HG02763 (cell line): ENCODE results near the gene ZNF286A.
"Not testable (repeated sequence)": the region's sequence is repeated elsewhere in the genome, so short reads cannot be mapped to it uniquely, and the experiment has no call there.

Source experiments
- ATAC-seq: cut with Tn5 transposase; IDR thresholded peaks from one replicate; pipeline ENCODE4 v1.9.1; 2021; ENCODE audit warnings: mild to moderate bottlenecking, moderate library complexity; ENCODE audit not compliant: unreplicated experiment

ZNF286A gene

DNA sequence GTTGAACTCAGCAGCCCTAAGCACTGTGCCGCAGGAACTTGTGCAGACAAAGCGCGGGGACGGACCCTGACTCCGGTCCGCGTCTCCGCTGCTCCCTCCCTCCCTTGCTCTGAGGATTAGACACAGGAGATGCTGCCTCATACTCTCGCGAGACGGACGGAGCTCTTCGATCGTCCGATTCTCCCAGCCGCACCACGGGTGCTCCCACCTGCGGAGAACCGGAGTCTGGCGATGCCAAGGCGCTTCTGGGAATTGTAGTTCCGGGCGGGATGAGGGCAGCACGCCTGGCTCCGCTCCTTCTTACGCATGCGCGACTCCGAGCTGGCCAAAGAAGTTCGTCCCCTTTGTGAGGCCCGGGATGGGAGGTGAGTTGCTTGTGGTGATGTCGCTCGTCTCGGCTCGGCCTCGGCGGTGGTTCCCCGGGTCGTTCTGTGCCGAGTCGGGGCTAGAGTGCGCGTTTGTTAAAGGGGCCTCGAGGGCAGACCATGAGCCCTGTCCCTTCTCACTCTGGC lies at the start of gene ZNF286A:
ZNF286A (plus strand) TSS at position 340 of the 512 bp plus-strand sequence. CDS start 578 bp downstream, outside the sequence.
- peak; percentile 96 for ATAC-seq

DNA sequence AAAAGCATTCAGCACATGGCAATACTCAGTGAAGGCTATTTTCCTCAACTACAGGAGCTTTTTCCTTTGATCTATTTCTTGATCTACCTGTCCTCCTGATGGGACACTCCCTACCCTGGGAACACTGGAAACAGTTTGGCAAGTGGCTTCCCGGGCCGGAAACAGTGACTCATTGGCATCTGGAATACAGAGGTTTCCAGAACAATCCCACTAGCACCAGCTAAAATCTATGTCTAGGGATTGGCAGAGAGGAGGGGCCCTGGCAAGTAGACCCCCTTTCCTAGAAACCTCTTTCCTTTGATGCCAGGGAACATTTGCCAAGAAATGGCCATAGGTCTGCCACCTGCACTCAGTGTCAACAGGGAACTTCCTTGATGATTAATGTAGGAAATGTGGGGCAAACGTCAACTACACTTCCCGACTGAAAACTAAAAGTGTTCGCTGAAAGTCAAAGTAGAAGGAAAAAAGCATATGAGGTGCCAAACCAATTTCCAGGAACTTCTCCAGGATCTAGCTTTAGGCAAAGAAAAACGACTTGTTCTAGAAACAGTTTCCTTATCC lies 49.6 kb upstream of the ZNF286A start:
- ATAC-seq = no peak

DNA sequence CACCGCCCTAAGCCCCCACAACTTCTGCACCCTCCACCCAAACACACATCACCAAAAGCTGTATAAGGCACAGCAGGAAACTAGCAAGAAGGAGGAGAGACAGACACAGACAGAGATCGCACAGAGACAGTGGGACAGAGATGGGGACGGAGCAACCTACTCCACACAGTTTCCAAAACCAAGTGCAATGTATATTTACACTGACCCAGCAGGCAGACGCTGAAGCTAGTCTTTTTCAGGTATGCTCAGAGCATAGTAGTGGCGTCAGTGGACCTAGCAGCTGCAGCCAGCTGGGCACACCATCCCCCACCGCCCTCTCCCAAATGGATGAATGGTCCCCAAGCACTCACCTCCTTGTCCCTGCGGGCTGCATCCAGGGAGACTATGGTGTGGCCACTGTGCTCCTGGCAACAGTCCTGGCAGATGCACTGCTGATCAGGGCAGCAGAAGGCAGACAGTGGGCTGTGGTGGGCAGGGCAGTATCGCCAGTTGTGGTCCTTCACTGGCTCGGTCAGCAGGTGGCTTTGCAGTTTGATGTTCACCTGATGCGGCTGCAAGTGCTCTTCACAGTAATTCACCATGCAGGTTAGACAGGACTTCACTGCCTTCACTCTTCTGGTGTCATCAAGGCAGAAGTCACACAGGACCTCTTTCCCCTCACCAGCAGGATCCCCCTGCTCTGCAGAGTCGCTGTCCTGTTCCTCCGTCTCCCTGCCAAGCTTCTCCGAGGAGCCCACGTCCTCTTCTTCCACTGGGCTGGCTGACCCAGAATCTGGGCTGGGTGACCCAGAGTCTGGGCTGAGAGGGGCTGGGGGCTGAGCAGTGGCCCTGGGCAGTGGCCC lies 48.6 kb upstream of the ZNF286A start:
- no peak for ATAC-seq

DNA sequence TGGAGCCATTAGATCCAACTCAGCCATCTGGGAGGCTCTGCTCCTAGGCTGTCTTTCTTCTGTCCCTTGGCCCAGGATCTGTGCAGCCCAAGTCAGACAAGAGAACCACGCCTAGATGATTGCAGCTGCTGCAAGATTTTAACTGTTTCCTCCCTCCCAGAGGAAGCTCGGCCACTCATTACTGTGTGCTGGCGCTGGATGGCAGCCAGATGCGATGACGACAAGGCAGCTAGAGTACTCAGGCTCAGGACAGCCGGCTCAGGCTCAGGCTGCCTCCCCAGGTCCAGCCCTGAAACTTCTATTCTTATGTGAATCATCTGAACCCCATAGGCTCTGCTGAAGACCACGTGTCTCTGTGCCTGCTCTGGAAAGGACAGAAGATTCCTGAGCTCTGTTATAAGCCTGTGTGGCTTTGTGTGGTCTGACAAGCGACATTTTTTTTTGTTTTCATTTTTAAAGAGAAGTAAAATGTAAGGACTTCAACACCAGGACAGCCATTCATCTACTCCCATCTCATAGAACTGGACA lies 47.9 kb upstream of the ZNF286A start:
- ATAC-seq = peak; percentile 47

DNA sequence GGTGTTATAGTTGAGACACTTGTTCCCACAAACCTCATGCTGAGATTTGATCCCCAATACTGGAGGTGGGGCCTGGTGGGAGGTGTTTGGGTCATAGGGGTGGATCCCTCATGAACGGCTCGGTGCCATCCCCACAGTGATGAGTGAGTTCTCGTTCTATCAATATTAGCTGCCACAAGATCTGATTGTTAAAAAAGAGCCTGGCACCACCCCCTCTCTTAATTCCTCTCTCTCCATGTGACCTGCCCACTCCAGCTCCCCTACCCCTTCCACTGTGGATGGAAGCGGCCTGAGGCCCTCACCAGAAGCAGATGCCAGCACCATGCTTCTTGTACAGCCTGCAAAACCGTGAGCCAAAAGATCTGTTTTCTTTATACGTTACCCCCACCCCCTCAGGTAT lies 46.6 kb upstream of the ZNF286A start:
- no peak for ATAC-seq

DNA sequence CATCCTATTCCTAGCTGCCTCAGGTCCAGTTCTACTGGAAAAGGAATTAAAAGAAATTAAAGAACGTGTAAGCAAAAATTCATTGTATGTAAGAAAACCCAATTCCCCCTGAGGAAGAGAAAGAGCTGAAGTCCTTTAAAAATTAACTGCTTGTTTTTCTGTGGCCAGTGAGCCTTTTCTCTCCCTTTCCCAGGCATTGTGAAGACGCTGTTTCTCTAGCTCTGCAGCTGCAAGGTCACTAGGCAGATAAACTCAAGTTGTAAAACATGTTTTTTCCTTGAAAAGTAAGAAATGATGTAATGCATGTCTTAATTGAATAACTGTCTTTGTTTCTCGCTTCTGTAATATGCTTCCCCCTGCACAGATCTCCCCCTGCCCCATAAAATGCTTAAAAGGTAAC lies 45.2 kb upstream of the ZNF286A start:
- not testable (repeated sequence) for ATAC-seq

DNA sequence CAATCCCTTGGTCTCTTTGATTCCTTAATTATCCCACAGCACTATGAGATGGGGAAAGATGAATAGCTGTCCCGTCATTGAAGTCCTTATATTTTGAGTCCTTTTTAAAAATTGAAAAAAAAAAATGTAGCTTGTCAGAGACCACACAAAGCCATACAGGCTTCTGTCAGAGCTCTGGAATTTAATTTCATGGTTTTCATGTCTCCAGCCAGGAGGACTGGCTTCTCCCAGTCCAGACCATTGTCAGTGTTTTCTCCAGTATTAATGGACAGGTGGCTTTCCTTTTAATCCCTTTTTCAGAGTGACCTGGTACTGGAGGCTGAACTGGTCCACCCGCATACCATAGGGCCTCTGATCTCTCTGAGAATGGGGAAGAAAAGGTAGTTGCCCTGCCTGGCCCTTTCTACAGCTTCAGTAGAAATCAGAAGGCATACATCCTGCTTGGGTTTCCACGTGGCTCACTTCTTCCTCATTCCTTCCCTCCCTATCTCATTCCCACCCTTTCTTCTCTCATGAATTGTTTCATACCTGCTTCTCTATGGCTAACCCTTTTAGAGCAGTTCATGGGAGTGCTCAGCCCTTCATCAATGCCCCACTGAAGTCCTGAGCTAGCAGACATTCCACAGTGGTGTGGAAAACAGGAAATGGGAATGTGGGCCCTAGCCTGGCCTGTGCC lies 44.5 kb upstream of the ZNF286A start:
- no peak for ATAC-seq

DNA sequence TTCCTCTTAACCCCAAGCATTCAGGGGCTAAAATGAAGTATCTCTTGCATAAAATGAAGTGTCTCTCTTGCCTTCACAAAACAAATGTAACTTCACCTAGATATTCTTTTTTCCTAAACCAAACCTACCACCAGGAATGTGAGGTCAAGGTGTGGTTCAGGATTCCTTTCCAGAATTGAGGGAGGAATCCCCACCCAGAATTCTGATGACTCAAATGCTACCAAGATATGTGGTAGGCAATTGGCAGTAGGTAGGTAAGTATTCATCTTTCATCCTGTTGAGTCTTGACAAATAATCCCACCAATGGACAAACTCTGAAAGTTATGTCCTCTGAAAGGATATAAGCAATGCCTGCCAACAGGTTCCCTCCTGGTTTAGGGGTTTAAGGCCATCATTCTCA lies 41.7 kb upstream of the ZNF286A start:
- ATAC-seq = no peak

DNA sequence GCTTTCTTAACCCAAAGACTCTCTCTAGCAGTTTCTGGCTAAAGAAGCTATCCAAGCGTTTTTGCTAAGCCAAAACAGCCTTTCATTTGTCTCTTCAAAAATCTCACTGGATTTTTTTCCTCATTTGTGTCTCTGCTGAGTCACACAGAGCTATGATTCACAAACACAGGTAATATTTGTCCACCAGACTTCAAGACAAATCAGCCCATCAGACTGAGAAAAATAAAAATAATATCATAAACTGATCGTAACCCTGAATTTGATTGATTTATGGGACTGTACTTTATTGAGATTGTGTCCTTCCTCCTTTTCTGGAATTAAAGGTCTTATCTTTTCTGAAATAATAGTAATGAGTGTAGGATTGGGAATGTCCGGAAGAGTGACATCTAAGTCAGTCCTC lies 41.3 kb upstream of the ZNF286A start:
- no peak for ATAC-seq

DNA sequence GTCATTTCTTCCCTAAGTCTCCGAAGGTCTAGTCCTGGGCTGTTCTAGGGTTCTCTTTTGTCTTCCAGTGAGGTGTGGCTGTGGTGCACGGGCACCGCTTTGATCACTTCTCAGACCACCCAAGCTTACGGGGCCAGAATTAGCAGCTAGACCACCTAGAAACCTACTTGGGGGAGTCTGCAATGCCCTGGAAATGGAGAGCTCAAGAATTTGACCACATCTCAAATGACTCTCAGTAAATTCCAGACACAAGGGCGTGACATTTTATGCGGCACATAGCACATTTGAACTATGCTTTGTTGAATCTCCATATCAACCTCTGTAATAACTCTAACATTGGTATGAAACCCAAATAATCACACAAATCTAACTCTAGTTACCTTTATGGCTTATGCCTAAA lies 40.3 kb upstream of the ZNF286A start:
- no peak for ATAC-seq

DNA sequence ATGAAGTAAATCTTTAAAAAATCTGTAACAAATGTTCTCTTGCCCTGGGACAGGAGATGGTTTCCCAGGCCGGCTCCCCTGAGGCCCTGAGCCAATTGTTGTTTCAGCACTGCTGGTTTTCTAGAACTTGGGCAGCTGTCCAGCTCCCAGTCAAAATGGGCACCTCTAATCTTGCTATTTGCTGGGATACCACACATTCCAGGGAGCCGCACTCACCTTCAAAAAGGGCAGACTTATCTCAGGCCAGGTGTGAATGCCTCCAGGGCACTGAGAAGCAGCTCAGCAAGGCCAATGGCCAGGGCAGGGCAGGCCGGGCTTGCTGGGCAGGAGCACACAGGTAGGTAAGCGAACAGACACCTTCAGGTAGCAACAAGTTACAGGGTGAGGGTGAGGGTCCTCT lies 39.9 kb upstream of the ZNF286A start:
- ATAC-seq = no peak

DNA sequence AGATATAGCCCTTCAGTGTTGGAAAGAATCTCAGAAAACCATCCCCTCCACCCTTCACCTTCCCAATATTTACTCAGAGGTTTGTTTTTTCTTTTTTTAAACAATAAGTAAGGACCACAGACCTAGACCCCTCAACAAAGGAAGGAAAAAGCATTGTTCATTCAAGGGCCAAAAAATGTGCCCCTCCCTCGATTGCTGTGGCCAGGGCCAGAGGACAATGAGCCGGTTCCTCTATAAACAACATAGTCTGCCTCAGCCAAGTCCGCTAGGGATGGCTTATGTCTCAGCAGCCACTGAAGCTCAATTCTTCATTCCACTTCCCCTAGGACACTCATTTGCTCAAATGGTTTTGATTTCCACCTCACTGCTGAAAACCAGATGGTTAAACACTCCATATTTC lies 39.5 kb upstream of the ZNF286A start:
- no peak for ATAC-seq

DNA sequence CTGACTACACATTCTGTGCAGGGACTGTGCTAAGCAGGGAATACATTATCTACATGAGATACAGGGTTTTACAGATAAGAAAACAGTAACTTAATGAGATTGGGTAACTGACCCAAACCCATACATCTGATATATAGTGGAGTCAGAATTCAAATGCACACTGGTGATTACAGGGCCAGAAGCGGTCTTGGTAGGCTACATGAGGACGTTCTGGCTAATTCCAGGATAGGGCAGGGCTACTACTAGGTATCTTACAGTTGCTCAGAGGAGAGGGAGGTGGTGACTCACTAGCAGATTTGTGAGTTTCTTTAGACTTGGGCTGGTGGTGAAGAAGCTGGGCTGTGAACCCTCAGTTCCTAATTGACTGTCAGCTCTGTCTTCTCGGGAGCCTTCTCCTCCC lies 36.9 kb upstream of the ZNF286A start:
- ATAC-seq = no peak

DNA sequence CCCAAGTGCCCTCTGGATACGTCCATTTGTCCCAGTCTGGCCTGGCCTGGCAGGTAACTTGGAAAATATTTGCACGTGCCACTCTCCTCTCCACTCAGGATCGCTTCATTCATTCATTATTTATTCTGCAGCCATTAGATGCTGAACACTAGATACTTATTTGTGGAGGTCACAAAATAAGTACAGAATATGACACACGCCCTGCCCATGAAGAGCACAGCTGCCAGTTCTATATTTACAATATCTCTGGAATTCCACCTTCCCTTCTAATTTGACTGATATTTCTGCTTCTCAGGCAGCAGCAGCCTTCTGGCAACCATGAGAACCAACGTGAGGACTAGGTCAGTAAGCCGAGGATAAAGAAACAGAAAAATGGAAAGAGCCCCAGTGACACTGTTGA lies 36.4 kb upstream of the ZNF286A start:
- ATAC-seq = no peak

DNA sequence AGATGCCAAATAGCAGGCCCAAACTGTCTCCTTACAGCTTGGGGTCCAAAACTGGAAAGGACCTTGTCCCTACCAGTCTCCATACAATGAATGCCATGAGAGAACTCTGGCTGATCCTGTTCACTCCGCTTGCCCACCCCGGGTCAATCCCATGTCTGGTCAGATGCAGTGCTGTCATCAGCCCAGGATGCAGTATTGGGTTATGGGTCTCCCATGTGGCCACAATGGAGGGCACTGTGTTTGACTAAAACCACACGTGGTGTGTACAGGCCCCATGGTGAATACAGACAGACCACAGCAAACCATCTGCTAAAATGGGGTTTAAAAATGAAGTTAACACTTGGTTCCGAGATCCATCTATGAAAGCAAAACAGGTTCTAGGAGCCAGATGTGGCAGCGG lies 35.9 kb upstream of the ZNF286A start:
- ATAC-seq = no peak

DNA sequence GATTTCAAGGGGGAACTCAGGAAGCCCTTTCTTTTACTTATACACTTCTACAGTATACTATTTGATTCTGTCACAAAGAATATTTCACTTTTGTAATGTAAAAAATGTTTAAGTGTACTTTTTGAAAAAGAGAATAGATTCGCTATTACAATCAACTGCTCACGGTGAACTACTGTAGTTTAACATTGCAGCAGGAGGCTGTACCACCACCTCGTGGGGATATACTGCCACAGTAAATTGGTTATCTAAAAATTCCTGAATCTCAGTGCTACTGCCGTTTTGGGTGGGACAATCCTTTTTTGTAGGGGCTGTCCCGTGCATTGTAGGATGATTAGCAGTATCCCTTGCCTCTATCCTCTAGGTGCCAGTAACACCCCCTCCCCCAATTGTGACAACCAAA lies 30.0 kb upstream of the ZNF286A start:
- ATAC-seq = not testable (repeated sequence)

DNA sequence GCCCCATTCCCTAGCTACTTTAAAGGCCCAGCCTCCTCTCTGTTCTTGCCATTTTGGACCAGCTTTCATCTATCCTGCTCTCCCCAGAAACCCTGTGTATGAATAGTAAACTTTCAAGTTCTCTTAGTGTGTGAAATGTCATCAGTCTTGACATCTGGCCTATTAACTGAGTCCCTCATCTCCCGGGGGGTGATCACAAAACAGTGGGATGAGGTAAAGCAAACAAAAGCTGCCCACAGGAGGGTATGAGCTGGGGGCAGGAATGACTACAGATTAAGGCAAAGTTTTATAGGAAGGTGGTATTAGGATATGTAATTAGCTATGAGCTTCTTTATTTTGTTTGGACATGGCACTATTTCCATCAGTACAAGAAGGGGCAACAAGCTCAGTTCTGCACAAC lies 24.9 kb upstream of the ZNF286A start:
- ATAC-seq = not testable (repeated sequence)

DNA sequence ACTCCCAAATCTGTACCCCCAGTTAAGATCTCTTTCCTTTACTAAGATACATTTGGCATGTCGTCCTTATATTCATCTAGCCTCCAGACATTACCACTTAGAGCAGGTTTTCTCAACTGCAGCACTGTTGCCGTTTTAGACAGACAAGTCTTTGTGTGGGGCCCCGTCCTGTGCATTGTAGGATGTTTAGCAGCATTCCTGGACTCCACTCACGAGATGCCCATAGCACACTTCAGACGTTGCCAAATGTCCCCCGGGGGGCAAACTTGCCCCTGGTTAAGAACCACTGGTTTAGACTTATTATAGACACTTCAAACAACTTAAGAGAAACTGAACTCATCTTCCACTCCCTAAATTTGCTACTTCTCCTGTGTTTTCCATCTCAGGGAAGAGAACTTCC lies 23.6 kb upstream of the ZNF286A start:
- not testable (repeated sequence) for ATAC-seq

DNA sequence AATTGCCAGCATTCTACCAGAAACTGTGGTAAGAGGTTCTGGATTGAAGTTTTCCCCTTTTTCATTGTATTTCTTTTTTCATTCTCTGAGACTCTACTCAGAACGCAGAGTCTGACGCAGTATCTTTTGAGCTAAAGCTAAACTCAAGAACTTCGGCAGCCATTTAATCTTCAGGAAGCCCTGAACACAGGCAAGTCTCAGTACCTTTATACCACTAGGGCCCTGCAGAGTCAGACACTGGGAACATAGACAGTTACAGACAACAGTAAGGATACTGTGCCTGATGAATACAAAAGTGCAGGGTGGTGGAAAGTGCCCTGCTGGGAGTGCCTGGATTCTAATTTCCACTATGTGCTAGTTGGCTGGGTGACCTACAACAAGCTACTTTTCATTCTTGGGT lies 16.4 kb upstream of the ZNF286A start:
- not testable (repeated sequence) for ATAC-seq

DNA sequence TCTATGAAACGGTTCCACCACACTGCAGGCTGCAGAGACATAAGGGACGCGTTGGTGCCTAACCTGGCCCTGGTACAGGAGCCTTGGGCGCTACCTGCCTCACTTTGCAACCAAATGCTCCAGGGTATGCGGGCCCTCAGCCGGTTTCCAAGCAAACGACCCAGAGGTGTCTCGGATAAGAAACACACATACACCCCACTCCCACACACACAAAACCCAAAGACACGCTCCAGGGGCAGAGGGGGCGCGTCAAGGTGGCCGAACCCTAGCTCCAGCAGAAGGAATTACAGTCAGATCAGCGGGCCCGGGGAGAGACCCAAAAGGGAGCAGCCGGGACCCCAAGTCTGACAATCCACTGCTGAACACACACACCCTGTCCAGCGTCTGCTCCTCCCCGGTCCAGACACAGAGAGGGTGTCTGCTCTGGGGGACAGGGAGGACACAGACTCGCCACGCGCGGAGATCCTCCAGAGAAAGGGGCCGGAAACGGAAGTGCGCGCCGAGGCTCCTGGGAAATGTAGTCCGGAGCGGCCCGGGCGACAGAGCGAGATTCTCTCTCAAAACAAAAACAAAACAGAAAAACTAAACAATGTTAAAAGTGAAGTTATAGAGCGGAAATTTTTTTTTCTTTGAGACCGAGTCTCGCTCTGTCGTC lies 15.6 kb upstream of the ZNF286A start, which contains the start of gene TRIM16:
TRIM16 (minus strand) TSS at position 488 of the 655 bp plus-strand sequence. CDS start 32,702 bp downstream, outside the sequence.
- peak; percentile 86 for ATAC-seq

DNA sequence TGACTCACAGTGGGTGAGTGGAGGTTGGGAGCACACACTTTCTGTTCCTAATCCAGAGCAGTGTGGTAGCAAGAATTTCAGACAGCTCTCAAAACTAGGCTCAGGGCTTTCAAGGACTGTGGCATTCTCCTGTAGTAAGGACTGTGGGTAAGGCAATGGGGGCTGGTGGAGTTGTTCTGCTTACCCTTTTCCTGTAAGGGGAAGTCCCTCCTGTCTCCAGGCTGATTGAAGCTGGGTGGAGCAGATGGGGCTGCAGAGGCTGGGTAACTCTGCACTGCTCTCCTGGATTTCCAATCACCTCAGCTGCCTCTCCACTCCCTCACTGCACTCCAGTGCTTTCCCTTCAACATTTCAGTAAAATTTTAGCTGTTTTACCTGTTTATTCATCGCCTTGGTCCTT lies 12.1 kb upstream of the ZNF286A start:
- not testable (repeated sequence) for ATAC-seq
